Body of pancreas (tissue), 4 donors: ENCODE data around the gene SERHL2. TPM values are rescaled to one million over a fixed set of nuclear protein-coding genes. Genes with fewer than 3 reads are reported as not detected.
A peak's percentile ranks its signal among the peaks of the same experiment; 100 is the strongest.

Experiments
- ATAC-seq: fragments of 150-250 bp; one replicate; pipeline ENCODE4 v1.9.1; 2016
- DNase-seq, 4 donors: peaks; one replicate each; pipeline ENCODE4 v3.0.0-alpha.2; 2019
- H3K27ac ChIP-seq, 4 donors: fragments of 200-600 bp; sonication (generic); 1 replicate in 3 of 4; 2 replicates in 1 of 4; pipeline versions ENCODE4 v1.5.1 to v1.6.1; 2016 to 2019; ENCODE audit warnings: mild to moderate bottlenecking in 1 of 4, mixed read lengths in 1 of 4, moderate library complexity in 1 of 4
- H3K27me3 ChIP-seq, 2 donors: fragments of 200-600 bp; sonication (generic); one replicate each; pipeline ENCODE4 v1.6.0; 2016; ENCODE audit warnings: mild to moderate bottlenecking in 1 of 2
- H3K36me3 ChIP-seq, 2 donors: fragments of 200-600 bp; sonication (generic); replicated peaks in 1 of 2; 2 replicates each; pipeline ENCODE4 v1.5.1; 2016; ENCODE audit warnings: low read depth in 2 of 2; ENCODE audit not compliant: insufficient read depth in 1 of 2
- H3K4me1 ChIP-seq: fragments of 200-600 bp; sonication (generic); one replicate; pipeline ENCODE4 v1.6.0; 2016
- H3K4me3 ChIP-seq, 2 donors: fragments of 200-600 bp; sonication (generic); 1 replicate in 1 of 2; 2 replicates in 1 of 2; pipeline ENCODE4 v1.5.1; 2016 to 2019
- H3K9me3 ChIP-seq, 3 donors: fragments of 200-600 bp; sonication (generic); 1 replicate in 2 of 3; 2 replicates in 1 of 3; pipeline ENCODE4 v1.5.1; 2016
- CTCF ChIP-seq, 7 experiments: fragments of 450-650 bp in 4 of 7; fragments of 200-600 bp in 3 of 7; sonication (generic) in 3 of 7; IDR thresholded peaks; one replicate each; pipeline ENCODE4 v1.5.1; 2016 to 2019; ENCODE audit warnings: antibody characterized with exemption in 7 of 7
- POLR2A ChIP-seq, 3 donors: fragments of 450-650 bp; IDR thresholded peaks; one replicate each; pipeline ENCODE4 v1.6.1; 2016; ENCODE audit warnings: antibody characterized with exemption in 3 of 3, mild to moderate bottlenecking in 2 of 3
- WGBS, 2 donors: methylation state at CpG; one replicate each; pipeline ENCODE4 v1.1.5; 2017; 5-methylcytosine and 5-hydroxymethylcytosine counted together
- intact Hi-C: fragments of 100-400 bp; cut with DNase I; formaldehyde crosslinking; loops from one replicate; pipeline ENCODE4 v1.15.1; 2023
- total RNA-seq, 2 donors: library from RNA; depleted of rRNA; stranded (reverse); fragments of >200 nt; gene quantifications; one replicate each; pipeline ENCODE4 v1.1.0, GENCODE V29; 2016

Gene SERHL2
- total RNA-seq, 2 donors from 2014 or later, result 2.6 TPM; not detected in 1

GRCh38 chr22:42595434-42595833 is 41.7 kb downstream of the SERHL2 start:
- ATAC-seq, result no peak
- Histone ChIP-seq H3K9me3 (no peaks in the 10 kb centered on the region), H3K4me1 (no peaks in the 10 kb centered on the region), H3K27ac (no peak overlapping the region), H3K36me3 (peaks cover 11 to 50% of the 10 kb centered on the region in 2 donors), H3K27me3 (no peaks in the 10 kb centered on the region), H3K4me3 (no peak overlapping the region)
- intact Hi-C loops, result no loop called here
- 49 to 75% methylated on average over 2 to 3 of the region's 3 CpGs for WGBS, 2 donors
- no peak for DNase-seq
- no peak for TF ChIP-seq POLR2A (IDR thresholded peaks at IDR 0.05)
- TF ChIP-seq CTCF (IDR thresholded peaks at IDR 0.05), result no peak

GRCh38 chr22:42596336-42596735 is 42.6 kb downstream of the SERHL2 start:
- no peak for ATAC-seq
- 69 to 82% methylated on average over 5 of the region's 5 CpGs for WGBS, 2 donors
- Histone ChIP-seq H3K27me3 (no peaks in the 10 kb centered on the region), H3K36me3 (peaks cover 11 to 50% of the 10 kb centered on the region in 2 donors), H3K4me1 (no peaks in the 10 kb centered on the region), H3K4me3 (no peak overlapping the region), H3K27ac (no peak overlapping the region), H3K9me3 (no peaks in the 10 kb centered on the region)
- DNase-seq, result no peak
- TF ChIP-seq POLR2A (IDR thresholded peaks at IDR 0.05), result no peak
- TF ChIP-seq CTCF (IDR thresholded peaks at IDR 0.05), result no peak
- intact Hi-C loops, result no loop called here

- Histone ChIP-seq H3K27ac (no peak overlapping the region), H3K4me1 (peaks cover 4% of the 10 kb centered on the region), H3K4me3 (no peak overlapping the region), H3K36me3 (peaks cover 14 to 52% of the 10 kb centered on the region in 2 donors), H3K27me3 (no peaks in the 10 kb centered on the region), H3K9me3 (no peaks in the 10 kb centered on the region)
- intact Hi-C loops, result no loop called here
- 81 to 91% methylated on average over 10 to 11 of the region's 11 CpGs for WGBS, 2 donors
- no peak for ATAC-seq
- no peak for DNase-seq
- no peak for TF ChIP-seq POLR2A (IDR thresholded peaks at IDR 0.05)
- TF ChIP-seq CTCF (IDR thresholded peaks at IDR 0.05), result no peak
Observed at GRCh38 chr22:42596863-42597530, 43.2 kb downstream of the SERHL2 start.

- intact Hi-C loops, result no loop called here
- Histone ChIP-seq H3K27me3 (no peaks in the 10 kb centered on the region), H3K36me3 (peaks cover 10 to 28% of the 10 kb centered on the region in 2 donors), H3K9me3 (no peaks in the 10 kb centered on the region), H3K4me3 (no peak overlapping the region), H3K4me1 (peaks cover 48% of the 10 kb centered on the region), H3K27ac (peak overlapping the region in 2 of 4 donors; percentile 78 to 87)
- 60 to 61% methylated on average over 6 of the region's 6 CpGs for WGBS, 2 donors
- ATAC-seq (no peak), DNase-seq (no peak)
- TF ChIP-seq CTCF (IDR thresholded peaks at IDR 0.05), result no peak
- no peak for TF ChIP-seq POLR2A (IDR thresholded peaks at IDR 0.05)
Observed at GRCh38 chr22:42601879-42602465, 48.2 kb downstream of the SERHL2 start.
